Measurements from ENCODE around the gene C2CD4C.

- no peak for TF ChIP-seq CTCF (IDR thresholded peaks at IDR 0.05; ENCODE audit: low read depth, low read length)
- no peak for TF ChIP-seq POLR2A (IDR thresholded peaks at IDR 0.05; ENCODE audit: extremely low read depth, insufficient read length)
- no peak for TF ChIP-seq MYC (IDR thresholded peaks at IDR 0.05; ENCODE audit: low read depth, low read length)
- TF ChIP-seq MAX (IDR thresholded peaks at IDR 0.05; ENCODE audit: low read depth, low read length), result no peak
These were observed 40.9 kb downstream of the C2CD4C start for GRCh38 chr19:367963-368629.
